Measurements from ENCODE around the gene P2RX4.

- no peak for TF ChIP-seq CTCF (IDR thresholded peaks at IDR 0.05)
- no peak for TF ChIP-seq POLR2A (IDR thresholded peaks at IDR 0.05)
Measured at GRCh38 chr12:121189131-121189530, 20.8 kb upstream of the P2RX4 start.

Data from adrenal gland (tissue), 5 donors.